Lower lobe of right lung (tissue), 2 donors: ENCODE measurements around the gene TNFRSF21. TPM values are rescaled to one million over a fixed set of nuclear protein-coding genes. Genes with fewer than 3 reads are reported as not detected.

Experiments used
- ATAC-seq, 2 donors: fragments of 200-7000 bp; cut with Tn5 transposase; one replicate each; pipeline ENCODE4 v1.9.1; 2020 to 2022; ENCODE audit warnings: mild to moderate bottlenecking in 2 of 2, moderate library complexity in 2 of 2
- DNase-seq: peaks from one replicate; pipeline ENCODE4 v3.0.0-alpha.2; 2020
- H3K27ac ChIP-seq: fragments of 200-600 bp; one replicate; pipeline ENCODE4 v1.8.0; 2022
- H3K27me3 ChIP-seq: fragments of 200-600 bp; one replicate; pipeline ENCODE4 v1.8.0; 2022; ENCODE audit warnings: low read depth
- H3K36me3 ChIP-seq: fragments of 200-600 bp; one replicate; pipeline ENCODE4 v1.8.0; 2022; ENCODE audit warnings: mild to moderate bottlenecking
- H3K4me1 ChIP-seq: fragments of 200-600 bp; one replicate; pipeline ENCODE4 v1.8.0; 2022
- H3K4me3 ChIP-seq: fragments of 200-600 bp; one replicate; pipeline ENCODE4 v1.8.0; 2022; ENCODE audit warnings: mild to moderate bottlenecking
- H3K9me3 ChIP-seq: fragments of 200-600 bp; one replicate; pipeline ENCODE4 v1.8.0; 2022
- intact Hi-C: fragments of 100-400 bp; cut with DNase I; formaldehyde crosslinking; loops from one replicate; pipeline ENCODE4 v1.11.0; 2022
- total RNA-seq: library from RNA; stranded (reverse); fragmentation: NEBNext Ultra II Directional; extraction: Animal tissue kit (Norgen Biotek cat#: 25700); gene quantifications from one replicate; pipeline ENCODE4 v1.2.1, GENCODE V29; 2021
- TF ChIP-seq, protein P1 (sequence below): fragments of 200-600 bp; IDR thresholded peaks from one replicate; pipeline ENCODE4 v1.8.0; 2022; ENCODE audit warnings: antibody characterized with exemption, mild to moderate bottlenecking
- donor health status: DM: no; HTN: yes; CAD: no; lungs with severe emphysema.

Gene TNFRSF21
- total RNA-seq, 1 donor from 2014 or later = 21.7 TPM

- Histone ChIP-seq H3K36me3 (peaks cover 7% of the 10 kb centered on the region), H3K9me3 (no peaks in the 10 kb centered on the region), H3K27ac (no peak overlapping the region), H3K27me3 (no peaks in the 10 kb centered on the region), H3K4me1 (no peaks in the 10 kb centered on the region), H3K4me3 (no peak overlapping the region)
- DNase-seq = no peak
- ATAC-seq = no peak
- intact Hi-C loops = no loop called here
- TF ChIP-seq, protein P1, sequence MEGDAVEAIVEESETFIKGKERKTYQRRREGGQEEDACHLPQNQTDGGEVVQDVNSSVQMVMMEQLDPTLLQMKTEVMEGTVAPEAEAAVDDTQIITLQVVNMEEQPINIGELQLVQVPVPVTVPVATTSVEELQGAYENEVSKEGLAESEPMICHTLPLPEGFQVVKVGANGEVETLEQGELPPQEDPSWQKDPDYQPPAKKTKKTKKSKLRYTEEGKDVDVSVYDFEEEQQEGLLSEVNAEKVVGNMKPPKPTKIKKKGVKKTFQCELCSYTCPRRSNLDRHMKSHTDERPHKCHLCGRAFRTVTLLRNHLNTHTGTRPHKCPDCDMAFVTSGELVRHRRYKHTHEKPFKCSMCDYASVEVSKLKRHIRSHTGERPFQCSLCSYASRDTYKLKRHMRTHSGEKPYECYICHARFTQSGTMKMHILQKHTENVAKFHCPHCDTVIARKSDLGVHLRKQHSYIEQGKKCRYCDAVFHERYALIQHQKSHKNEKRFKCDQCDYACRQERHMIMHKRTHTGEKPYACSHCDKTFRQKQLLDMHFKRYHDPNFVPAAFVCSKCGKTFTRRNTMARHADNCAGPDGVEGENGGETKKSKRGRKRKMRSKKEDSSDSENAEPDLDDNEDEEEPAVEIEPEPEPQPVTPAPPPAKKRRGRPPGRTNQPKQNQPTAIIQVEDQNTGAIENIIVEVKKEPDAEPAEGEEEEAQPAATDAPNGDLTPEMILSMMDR = no peak
These were observed 53.3 kb downstream of the TNFRSF21 start for GRCh38 chr6:47256361-47256760.

- Histone ChIP-seq H3K4me1 (no peaks in the 10 kb centered on the region), H3K27ac (no peak overlapping the region), H3K9me3 (no peaks in the 10 kb centered on the region), H3K36me3 (peaks cover 7% of the 10 kb centered on the region), H3K27me3 (no peaks in the 10 kb centered on the region), H3K4me3 (no peak overlapping the region)
- TF ChIP-seq, protein P1 = no peak
- DNase-seq (no peak), ATAC-seq (no peak)
- intact Hi-C loops = no loop called here
These were observed 54.8 kb downstream of the TNFRSF21 start for GRCh38 chr6:47254906-47255305.

GRCh38 chr6:47254051-47254450, 55.7 kb downstream of the TNFRSF21 start:
- TF ChIP-seq, protein P1 = no peak
- no peaks in the 10 kb centered on the region for H3K9me3 ChIP-seq
- H3K27ac ChIP-seq = no peak overlapping the region
- no peaks in the 10 kb centered on the region for H3K4me1 ChIP-seq
- H3K27me3 ChIP-seq = no peaks in the 10 kb centered on the region
- peaks cover 7% of the 10 kb centered on the region for H3K36me3 ChIP-seq
- H3K4me3 ChIP-seq = no peak overlapping the region
- ATAC-seq = no peak
- no peak for DNase-seq
- intact Hi-C loops = no loop called here

DNA sequence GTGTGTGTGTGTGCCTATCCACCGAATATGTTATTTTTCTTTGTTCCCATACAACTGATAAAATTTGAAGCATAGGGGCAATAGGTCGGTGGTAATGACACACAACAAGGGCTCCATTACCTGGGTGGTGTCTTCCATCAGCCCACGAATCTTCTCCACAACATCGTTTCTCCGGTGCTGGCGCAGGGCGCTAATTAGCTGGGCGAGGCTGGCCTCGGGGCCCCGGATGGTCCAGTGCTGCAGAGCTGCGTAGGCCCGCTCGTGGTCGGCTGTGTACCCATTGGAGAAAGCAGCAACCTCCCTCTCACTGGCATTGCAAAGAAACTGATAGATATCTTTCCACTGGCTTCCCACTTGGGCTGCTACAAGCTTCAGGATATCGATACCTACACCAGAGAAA, 56.6 kb downstream of the TNFRSF21 start:
- Histone ChIP-seq H3K36me3 (peaks cover 7% of the 10 kb centered on the region), H3K4me3 (no peak overlapping the region), H3K4me1 (peaks cover 2% of the 10 kb centered on the region), H3K27me3 (no peaks in the 10 kb centered on the region), H3K27ac (no peak overlapping the region), H3K9me3 (no peaks in the 10 kb centered on the region)
- DNase-seq (no peak), ATAC-seq (no peak)
- intact Hi-C loops = no loop called here
- TF ChIP-seq, protein P1 = no peak

DNA sequence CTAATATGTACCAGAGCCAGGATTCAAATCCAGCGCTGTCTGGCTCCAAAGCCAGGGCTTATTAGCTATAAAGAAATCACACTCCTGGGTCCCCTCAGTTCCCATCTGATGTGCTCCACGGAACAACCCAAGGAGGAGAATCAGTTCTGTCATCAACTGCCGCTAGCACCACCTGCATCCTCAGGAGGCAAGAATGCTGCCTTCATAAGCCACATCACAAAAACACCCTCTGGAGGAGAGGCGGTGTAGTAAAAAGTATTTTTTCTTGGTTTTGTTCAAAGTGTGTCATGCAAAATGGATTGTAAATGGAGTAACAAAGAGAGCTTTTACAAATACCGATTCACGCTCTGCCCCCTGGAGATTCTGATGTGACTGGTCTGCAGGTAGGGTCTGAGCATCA, 57.1 kb downstream of the TNFRSF21 start:
- DNase-seq (no peak), ATAC-seq (no peak)
- TF ChIP-seq, protein P1 = no peak
- no peaks in the 10 kb centered on the region for H3K27me3 ChIP-seq
- H3K9me3 ChIP-seq = no peaks in the 10 kb centered on the region
- no peak overlapping the region for H3K27ac ChIP-seq
- peaks cover 7% of the 10 kb centered on the region for H3K4me1 ChIP-seq
- peaks cover 7% of the 10 kb centered on the region for H3K36me3 ChIP-seq
- intact Hi-C loops = no loop called here
- no peak overlapping the region for H3K4me3 ChIP-seq

DNA sequence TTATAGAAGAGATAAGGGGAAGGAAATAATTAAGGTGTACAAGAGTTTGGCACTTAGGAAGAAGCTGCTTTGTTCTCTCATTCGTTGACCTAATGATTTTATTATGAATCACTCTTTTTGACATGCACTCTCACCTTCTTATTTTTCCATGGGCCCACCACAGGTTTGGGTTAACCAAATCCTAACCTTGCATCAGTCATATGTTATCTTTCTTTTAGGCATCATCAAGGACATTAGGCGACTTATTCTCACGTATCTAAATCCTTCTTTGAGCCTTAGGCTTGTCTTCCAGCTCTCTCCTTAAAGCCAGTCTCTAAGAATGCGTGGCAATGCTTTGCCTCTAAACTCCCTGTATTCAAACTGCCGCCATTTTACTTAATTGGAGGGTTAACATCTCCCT, 58.3 kb downstream of the TNFRSF21 start:
- intact Hi-C loops = no loop called here
- H3K27ac ChIP-seq = no peak overlapping the region
- ATAC-seq (no peak), DNase-seq (no peak)
- H3K4me3 ChIP-seq = no peak overlapping the region
- H3K36me3 ChIP-seq = peaks cover 7% of the 10 kb centered on the region
- peaks cover 17% of the 10 kb centered on the region for H3K4me1 ChIP-seq
- H3K27me3 ChIP-seq = no peaks in the 10 kb centered on the region
- no peaks in the 10 kb centered on the region for H3K9me3 ChIP-seq
- TF ChIP-seq, protein P1 = no peak
